LNCAP (cell line): Measurements from ENCODE around the gene CARM1.

ENCODE experiments used
- CTCF ChIP-seq: fragments of 450-650 bp; IDR thresholded peaks from 2 replicates; pipeline ENCODE4 v1.5.1; 2017; ENCODE audit warnings: mild to moderate bottlenecking

Gene CARM1

GRCh38 chr19:10921199-10921909 is 50.0 kb downstream of the CARM1 start:
- no peak for TF ChIP-seq CTCF

- no peak for TF ChIP-seq CTCF
Measured at GRCh38 chr19:10921910-10922637, 50.7 kb downstream of the CARM1 start.

GRCh38 chr19:10922638-10923014 is 51.3 kb downstream of the CARM1 start:
- no peak for TF ChIP-seq CTCF

GRCh38 chr19:10923260-10924112 is 52.1 kb downstream of the CARM1 start:
- no peak for TF ChIP-seq CTCF

- TF ChIP-seq CTCF: no peak
Measured at GRCh38 chr19:10924597-10924996, 53.2 kb downstream of the CARM1 start.

GRCh38 chr19:10927730-10928562 is 56.6 kb downstream of the CARM1 start:
- TF ChIP-seq CTCF: no peak
